ENCODE data around the gene RAB3IL1.

DNA sequence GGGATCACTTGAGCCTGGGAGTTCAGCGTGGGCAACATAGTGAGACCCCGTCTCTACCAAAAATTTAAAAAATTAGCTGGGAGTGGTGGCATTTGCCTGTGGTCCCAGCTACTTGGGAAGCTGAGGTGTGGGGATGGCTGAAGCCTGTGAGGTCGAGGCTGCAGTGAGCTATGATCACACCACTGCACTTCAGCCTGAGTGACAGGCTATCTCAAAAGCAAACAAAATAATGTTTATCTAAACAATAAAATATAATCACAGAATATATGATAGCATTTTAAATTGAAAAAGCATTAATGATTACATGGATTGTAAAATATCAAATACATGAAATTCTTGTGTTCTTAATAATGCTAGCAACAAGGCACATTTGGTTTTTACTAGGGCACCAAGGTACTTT, 35.5 kb upstream of the RAB3IL1 start:
- TF ChIP-seq, protein P1, sequence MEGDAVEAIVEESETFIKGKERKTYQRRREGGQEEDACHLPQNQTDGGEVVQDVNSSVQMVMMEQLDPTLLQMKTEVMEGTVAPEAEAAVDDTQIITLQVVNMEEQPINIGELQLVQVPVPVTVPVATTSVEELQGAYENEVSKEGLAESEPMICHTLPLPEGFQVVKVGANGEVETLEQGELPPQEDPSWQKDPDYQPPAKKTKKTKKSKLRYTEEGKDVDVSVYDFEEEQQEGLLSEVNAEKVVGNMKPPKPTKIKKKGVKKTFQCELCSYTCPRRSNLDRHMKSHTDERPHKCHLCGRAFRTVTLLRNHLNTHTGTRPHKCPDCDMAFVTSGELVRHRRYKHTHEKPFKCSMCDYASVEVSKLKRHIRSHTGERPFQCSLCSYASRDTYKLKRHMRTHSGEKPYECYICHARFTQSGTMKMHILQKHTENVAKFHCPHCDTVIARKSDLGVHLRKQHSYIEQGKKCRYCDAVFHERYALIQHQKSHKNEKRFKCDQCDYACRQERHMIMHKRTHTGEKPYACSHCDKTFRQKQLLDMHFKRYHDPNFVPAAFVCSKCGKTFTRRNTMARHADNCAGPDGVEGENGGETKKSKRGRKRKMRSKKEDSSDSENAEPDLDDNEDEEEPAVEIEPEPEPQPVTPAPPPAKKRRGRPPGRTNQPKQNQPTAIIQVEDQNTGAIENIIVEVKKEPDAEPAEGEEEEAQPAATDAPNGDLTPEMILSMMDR (IDR thresholded peaks at IDR 0.05) = no peak
- no peak for TF ChIP-seq POLR2A (IDR thresholded peaks at IDR 0.05)
